ENCODE results near the gene RYK.
A peak's percentile ranks its signal among the peaks of the same experiment; 100 is the strongest.

Gene RYK

GRCh38 chr3:134153761-134154160, 96.9 kb downstream of the RYK start:
- Histone ChIP-seq H3K36me3 (ENCODE audit: control insufficient read depth, insufficient read depth, low read length) (no peaks in the 10 kb centered on the region), H3K9ac (no peak overlapping the region), H3K4me1 (no peaks in the 10 kb centered on the region)

DNA sequence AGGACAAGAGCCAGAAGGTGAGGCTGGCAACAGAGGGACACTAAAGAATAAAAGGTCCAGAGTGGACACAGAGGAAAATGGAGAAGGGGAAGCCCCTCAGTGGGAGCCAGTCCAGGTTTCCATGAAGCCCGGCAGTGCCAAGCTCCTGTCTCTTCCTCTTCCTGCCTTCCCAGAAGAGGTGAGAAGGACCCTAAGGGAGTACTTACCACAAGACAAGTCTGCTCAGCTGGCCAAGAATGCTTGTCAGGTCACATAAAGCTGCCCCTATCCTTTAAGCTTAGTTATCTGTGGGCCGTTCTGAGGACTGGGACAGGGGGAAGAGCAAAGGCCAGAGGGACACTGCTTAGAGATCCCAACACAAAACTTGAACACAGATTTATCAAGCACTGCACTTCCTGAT, 100.2 kb downstream of the RYK start:
- no peaks in the 10 kb centered on the region for H3K4me1 ChIP-seq
- H2AFZ ChIP-seq: no peak overlapping the region
- H3K27ac ChIP-seq: peak overlapping the region; percentile 40
- TF ChIP-seq, protein P1, sequence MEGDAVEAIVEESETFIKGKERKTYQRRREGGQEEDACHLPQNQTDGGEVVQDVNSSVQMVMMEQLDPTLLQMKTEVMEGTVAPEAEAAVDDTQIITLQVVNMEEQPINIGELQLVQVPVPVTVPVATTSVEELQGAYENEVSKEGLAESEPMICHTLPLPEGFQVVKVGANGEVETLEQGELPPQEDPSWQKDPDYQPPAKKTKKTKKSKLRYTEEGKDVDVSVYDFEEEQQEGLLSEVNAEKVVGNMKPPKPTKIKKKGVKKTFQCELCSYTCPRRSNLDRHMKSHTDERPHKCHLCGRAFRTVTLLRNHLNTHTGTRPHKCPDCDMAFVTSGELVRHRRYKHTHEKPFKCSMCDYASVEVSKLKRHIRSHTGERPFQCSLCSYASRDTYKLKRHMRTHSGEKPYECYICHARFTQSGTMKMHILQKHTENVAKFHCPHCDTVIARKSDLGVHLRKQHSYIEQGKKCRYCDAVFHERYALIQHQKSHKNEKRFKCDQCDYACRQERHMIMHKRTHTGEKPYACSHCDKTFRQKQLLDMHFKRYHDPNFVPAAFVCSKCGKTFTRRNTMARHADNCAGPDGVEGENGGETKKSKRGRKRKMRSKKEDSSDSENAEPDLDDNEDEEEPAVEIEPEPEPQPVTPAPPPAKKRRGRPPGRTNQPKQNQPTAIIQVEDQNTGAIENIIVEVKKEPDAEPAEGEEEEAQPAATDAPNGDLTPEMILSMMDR (IDR thresholded peaks at IDR 0.05): no peak
- H3K27me3 ChIP-seq (ENCODE audit: control insufficient read depth, insufficient read depth, low read length): no peaks in the 10 kb centered on the region
- no peak overlapping the region for H3K9ac ChIP-seq
- H3K4me2 ChIP-seq (ENCODE audit: low read length): no peak overlapping the region
- H3K36me3 ChIP-seq (ENCODE audit: control insufficient read depth, insufficient read depth, low read length): no peaks in the 10 kb centered on the region
- H3K4me3 ChIP-seq (ENCODE audit: low read depth, low read length): no peak overlapping the region
- H3K9me3 ChIP-seq (ENCODE audit: control insufficient read depth, low read length): no peaks in the 10 kb centered on the region
- no peaks in the 10 kb centered on the region for H3K79me2 ChIP-seq

More at GRCh38 chr3:134153761-134154160, 96.9 kb downstream of the RYK start:
- Histone ChIP-seq H3K4me3 (ENCODE audit: low read depth, low read length) (no peak overlapping the region), H3K9me3 (ENCODE audit: control insufficient read depth, low read length) (no peaks in the 10 kb centered on the region), H2AFZ (no peak overlapping the region), H3K27ac (no peak overlapping the region), H3K27me3 (ENCODE audit: control insufficient read depth, insufficient read depth, low read length) (no peaks in the 10 kb centered on the region), H3K79me2 (no peaks in the 10 kb centered on the region), H3K4me2 (ENCODE audit: low read length) (no peak overlapping the region)
- TF ChIP-seq, protein P1 (IDR thresholded peaks at IDR 0.05): no peak

- TF ChIP-seq, protein P1 (IDR thresholded peaks at IDR 0.05): no peak
Measured at GRCh38 chr3:134149286-134149685, 101.4 kb downstream of the RYK start.

GRCh38 chr3:134148534-134148933, 102.1 kb downstream of the RYK start:
- Histone ChIP-seq H2AFZ (no peak overlapping the region), H3K4me1 (no peaks in the 10 kb centered on the region), H3K4me2 (ENCODE audit: low read length) (no peak overlapping the region), H3K36me3 (ENCODE audit: control insufficient read depth, insufficient read depth, low read length) (no peaks in the 10 kb centered on the region), H3K9ac (no peak overlapping the region), H3K4me3 (ENCODE audit: low read depth, low read length) (no peak overlapping the region), H3K9me3 (ENCODE audit: control insufficient read depth, low read length) (no peaks in the 10 kb centered on the region), H3K27ac (no peak overlapping the region), H3K27me3 (ENCODE audit: control insufficient read depth, insufficient read depth, low read length) (no peaks in the 10 kb centered on the region), H3K79me2 (no peaks in the 10 kb centered on the region)
- TF ChIP-seq, protein P1 (IDR thresholded peaks at IDR 0.05): no peak

More at GRCh38 chr3:134149286-134149685, 101.4 kb downstream of the RYK start:
- no peak overlapping the region for H3K4me2 ChIP-seq (ENCODE audit: low read length)
- H3K4me1 ChIP-seq: no peaks in the 10 kb centered on the region
- no peaks in the 10 kb centered on the region for H3K27me3 ChIP-seq (ENCODE audit: control insufficient read depth, insufficient read depth, low read length)
- H3K9me3 ChIP-seq (ENCODE audit: control insufficient read depth, low read length): no peaks in the 10 kb centered on the region
- no peaks in the 10 kb centered on the region for H3K79me2 ChIP-seq
- no peak overlapping the region for H3K27ac ChIP-seq
- H2AFZ ChIP-seq: no peak overlapping the region
- H3K36me3 ChIP-seq (ENCODE audit: control insufficient read depth, insufficient read depth, low read length): no peaks in the 10 kb centered on the region
- H3K4me3 ChIP-seq (ENCODE audit: low read depth, low read length): no peak overlapping the region
- no peak overlapping the region for H3K9ac ChIP-seq

- H3K4me1 ChIP-seq: no peaks in the 10 kb centered on the region
- H3K9ac ChIP-seq: no peak overlapping the region
- no peak overlapping the region for H2AFZ ChIP-seq
- no peak overlapping the region for H3K4me3 ChIP-seq (ENCODE audit: low read depth, low read length)
- no peaks in the 10 kb centered on the region for H3K9me3 ChIP-seq (ENCODE audit: control insufficient read depth, low read length)
- H3K27me3 ChIP-seq (ENCODE audit: control insufficient read depth, insufficient read depth, low read length): no peaks in the 10 kb centered on the region
- no peak overlapping the region for H3K27ac ChIP-seq
- H3K4me2 ChIP-seq (ENCODE audit: low read length): no peak overlapping the region
- H3K79me2 ChIP-seq: no peaks in the 10 kb centered on the region
- no peaks in the 10 kb centered on the region for H3K36me3 ChIP-seq (ENCODE audit: control insufficient read depth, insufficient read depth, low read length)
- TF ChIP-seq, protein P1 (IDR thresholded peaks at IDR 0.05): no peak
Measured at GRCh38 chr3:134147411-134147810, 103.2 kb downstream of the RYK start.

All from parathyroid adenoma (tissue), 2 donors.